GM23248 (cell line): ENCODE data around the gene TBX21. TPM values are rescaled to one million over a fixed set of nuclear protein-coding genes. Genes with fewer than 3 reads are reported as not detected.
"Not testable (repeated sequence)": the region's sequence is repeated elsewhere in the genome, so short reads cannot be mapped to it uniquely, and the experiment has no call there.

Source experiments
- DNase-seq: peaks from one replicate; pipeline ENCODE4 v3.0.0-alpha.2; 2015
- H2AFZ ChIP-seq: fragments of 200-600 bp; sonication (generic); 2 replicates; pipeline ENCODE4 v1.6.1; 2016; ENCODE audit warnings: antibody characterized with exemption
- H3F3A ChIP-seq: fragments of 200-600 bp; sonication (generic); 2 replicates; pipeline ENCODE4 v1.6.1; 2016; ENCODE audit warnings: mild to moderate bottlenecking, antibody characterized with exemption, mixed run types; ENCODE audit not compliant: insufficient read depth
- H3K27ac ChIP-seq: fragments of 200-600 bp; sonication (generic); 2 replicates; pipeline ENCODE4 v1.5.1; 2016; ENCODE audit warnings: mild to moderate bottlenecking
- H3K27me3 ChIP-seq: fragments of 200-600 bp; sonication (generic); replicated peaks from 2 replicates; pipeline ENCODE4 v1.6.1; 2016; ENCODE audit warnings: mild to moderate bottlenecking; ENCODE audit not compliant: insufficient read depth
- H3K36me3 ChIP-seq: fragments of 200-600 bp; sonication (generic); 2 replicates; pipeline ENCODE4 v1.6.1; 2016; ENCODE audit warnings: low read depth, mild to moderate bottlenecking
- H3K4me1 ChIP-seq: fragments of 200-600 bp; sonication (generic); 2 replicates; pipeline ENCODE4 v1.6.1; 2016; ENCODE audit warnings: mild to moderate bottlenecking; ENCODE audit not compliant: insufficient read depth
- H3K4me2 ChIP-seq: fragments of 200-600 bp; sonication (generic); one replicate; pipeline ENCODE4 v1.6.1; 2016; ENCODE audit warnings: mild to moderate bottlenecking; ENCODE audit not compliant: unreplicated experiment
- H3K4me3 ChIP-seq: fragments of 200-600 bp; sonication (generic); 2 replicates; pipeline ENCODE4 v1.5.1; 2016; ENCODE audit warnings: mild to moderate bottlenecking
- H3K79me2 ChIP-seq: fragments of 200-600 bp; sonication (generic); 2 replicates; pipeline ENCODE4 v1.6.1; 2016; ENCODE audit warnings: mild to moderate bottlenecking; ENCODE audit not compliant: insufficient read depth
- H3K9ac ChIP-seq: fragments of 200-600 bp; sonication (generic); 2 replicates; pipeline ENCODE4 v1.6.1; 2016; ENCODE audit warnings: mild to moderate bottlenecking
- H3K9me2 ChIP-seq: fragments of 200-600 bp; sonication (generic); 2 replicates; pipeline ENCODE4 v1.6.1; 2016; ENCODE audit warnings: mixed run types, mild to moderate bottlenecking, moderate library complexity; ENCODE audit not compliant: insufficient read depth
- H3K9me3 ChIP-seq: fragments of 200-600 bp; sonication (generic); one replicate; pipeline ENCODE4 v1.6.1; 2017; ENCODE audit warnings: low read depth
- H4K20me1 ChIP-seq: fragments of 200-600 bp; sonication (generic); 2 replicates; pipeline ENCODE4 v1.6.0; 2016; ENCODE audit not compliant: insufficient read depth
- EZH2 ChIP-seq: fragments of 200-600 bp; sonication (generic); IDR thresholded peaks from 2 replicates; pipeline ENCODE4 v1.6.1; 2018; ENCODE audit warnings: antibody characterized with exemption, mild to moderate bottlenecking; ENCODE audit not compliant: insufficient read depth, poor library complexity, severe bottlenecking
- EZH2phosphoT487 ChIP-seq: fragments of 200-600 bp; sonication (generic); IDR thresholded peaks from 2 replicates; pipeline ENCODE4 v1.6.1; 2018; ENCODE audit warnings: antibody characterized with exemption, moderate library complexity, mild to moderate bottlenecking, low read depth; ENCODE audit not compliant: insufficient read depth
- WGBS, 2 experiments: methylation state at CpG; one replicate each; pipeline ENCODE4 v1.1.6; 2015 to 2017; ENCODE audit warnings: low lambda C conversion rate in 2 of 2, low coverage in 1 of 2; ENCODE audit errors: missing lambda C conversion rate in 2 of 2; 5-methylcytosine and 5-hydroxymethylcytosine counted together
- in situ Hi-C: fragments of 300-500 bp; cut with MboI; formaldehyde crosslinking; loops from 2 replicates; pipeline ENCODE4 v1.15.0; 2020
- polyA plus RNA-seq: library from polyadenylated mRNA; unstranded; fragments of >200 nt; fragmentation: Nextera tagmentation; extraction: Ambion mirVana; gene quantifications from 2 replicates; pipeline ENCODE4 v1.2.1, GENCODE V29; 2016
- total RNA-seq: library from RNA; depleted of rRNA; stranded (reverse); fragments of >200 nt; shearing (Covaris generic); gene quantifications from 2 replicates; pipeline ENCODE4 v1.2.3, GENCODE V29; 2014

Gene TBX21
- total and polyA plus RNA-seq, 2 experiments from 2014 or later = not detected

GRCh38 chr17:47736501-47737495 is 3.8 kb downstream of the TBX21 start:
- no peak overlapping the region for H3K27ac ChIP-seq

GRCh38 chr17:47738178-47738577 is 5.1 kb downstream of the TBX21 start:
- H3F3A ChIP-seq = no peaks in the 10 kb centered on the region
- no peaks in the 10 kb centered on the region for H3K9me3 ChIP-seq
- no peaks in the 10 kb centered on the region for H3K79me2 ChIP-seq
- DNase-seq = no peak
- in situ Hi-C loops = no loop called here
- no peaks in the 10 kb centered on the region for H4K20me1 ChIP-seq
- no peak overlapping the region for H3K9ac ChIP-seq
- H3K4me1 ChIP-seq = no peaks in the 10 kb centered on the region
- H3K27me3 ChIP-seq = peaks cover 41% of the 10 kb centered on the region
- no peak for TF ChIP-seq EZH2
- TF ChIP-seq EZH2phosphoT487 = no peak
- no peak overlapping the region for H3K4me3 ChIP-seq
- no peak overlapping the region for H2AFZ ChIP-seq
- H3K9me2 ChIP-seq = no peaks in the 10 kb centered on the region
- H3K36me3 ChIP-seq = no peaks in the 10 kb centered on the region
- WGBS, 2 experiments = 71 to 75% methylated on average over 7 of the region's 7 CpGs
- no peak overlapping the region for H3K27ac ChIP-seq
- no peak overlapping the region for H3K4me2 ChIP-seq

More at GRCh38 chr17:47736501-47737495, 3.8 kb downstream of the TBX21 start:
- H3K27me3 ChIP-seq = peaks cover 38% of the 10 kb centered on the region
- H3F3A ChIP-seq = no peaks in the 10 kb centered on the region
- H3K36me3 ChIP-seq = no peaks in the 10 kb centered on the region
- in situ Hi-C loops = no loop called here
- H3K9me3 ChIP-seq = no peaks in the 10 kb centered on the region
- WGBS, 2 experiments = 62 to 70% methylated on average over 17 of the region's 17 CpGs
- H3K4me2 ChIP-seq = no peak overlapping the region
- no peak overlapping the region for H3K9ac ChIP-seq
- no peak overlapping the region for H2AFZ ChIP-seq
- no peak for DNase-seq
- H3K4me3 ChIP-seq = no peak overlapping the region
- no peaks in the 10 kb centered on the region for H4K20me1 ChIP-seq
- no peaks in the 10 kb centered on the region for H3K79me2 ChIP-seq
- no peaks in the 10 kb centered on the region for H3K4me1 ChIP-seq
- TF ChIP-seq EZH2 (no peak), EZH2phosphoT487 (no peak)
- no peaks in the 10 kb centered on the region for H3K9me2 ChIP-seq

- DNase-seq = no peak
- Histone ChIP-seq H3K79me2 (no peaks in the 10 kb centered on the region), H3F3A (no peaks in the 10 kb centered on the region), H3K36me3 (no peaks in the 10 kb centered on the region), H4K20me1 (no peaks in the 10 kb centered on the region), H3K9me3 (no peaks in the 10 kb centered on the region), H3K9ac (no peak overlapping the region), H2AFZ (no peak overlapping the region), H3K4me1 (no peaks in the 10 kb centered on the region), H3K27ac (no peak overlapping the region), H3K9me2 (no peaks in the 10 kb centered on the region), H3K4me2 (no peak overlapping the region), H3K27me3 (peaks cover 36% of the 10 kb centered on the region), H3K4me3 (no peak overlapping the region)
- WGBS, 2 experiments = 71 to 75% methylated on average over 8 of the region's 8 CpGs
- in situ Hi-C loops = no loop called here
- TF ChIP-seq EZH2 (no peak), EZH2phosphoT487 (no peak)
Observed at GRCh38 chr17:47739150-47739549, 6.1 kb downstream of the TBX21 start.

DNA sequence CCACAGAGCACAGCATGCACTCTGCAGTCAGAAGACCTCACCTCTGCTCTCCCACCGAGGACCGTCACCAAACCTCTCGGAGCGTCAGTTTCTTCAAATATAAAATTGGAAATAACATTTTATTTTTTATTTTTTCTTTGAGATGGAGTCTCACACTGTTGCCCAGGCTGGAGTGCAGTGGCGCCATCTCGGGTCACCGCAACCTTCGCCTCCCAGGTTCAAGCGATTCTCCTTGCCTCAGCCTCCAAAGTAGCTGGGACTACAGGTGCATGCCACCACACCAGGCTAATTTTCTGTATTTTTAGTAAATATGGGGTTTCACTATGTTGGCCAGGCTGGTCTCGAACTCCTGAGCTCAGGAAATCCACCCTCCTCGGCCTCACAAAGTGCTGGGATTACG is 6.9 kb downstream of the TBX21 start:
- H3K4me3 ChIP-seq, DNase-seq, H3K9ac ChIP-seq, H3K79me2 ChIP-seq, H3K4me1 ChIP-seq, H3K27ac ChIP-seq, H2AFZ ChIP-seq, H4K20me1 ChIP-seq, H3K36me3 ChIP-seq, in situ Hi-C loops, H3K9me2 ChIP-seq, H3K4me2 ChIP-seq, H3F3A ChIP-seq, H3K9me3 ChIP-seq: not testable (repeated sequence)
- 74 to 79% methylated on average over 12 of the region's 12 CpGs for WGBS, 2 experiments
- peaks cover 36% of the 10 kb centered on the region for H3K27me3 ChIP-seq
